GM19023 (cell line): Measurements from ENCODE around the gene DCUN1D3.
"Not testable (repeated sequence)": the region's sequence is repeated elsewhere in the genome, so short reads cannot be mapped to it uniquely, and the experiment has no call there.

Experiments used
- ATAC-seq: cut with Tn5 transposase; IDR thresholded peaks from one replicate; pipeline ENCODE4 v1.9.1; 2021; ENCODE audit warnings: mild to moderate bottlenecking, moderate library complexity; ENCODE audit not compliant: unreplicated experiment

Gene DCUN1D3

GRCh38 chr16:20866145-20866772, 33.9 kb downstream of the DCUN1D3 start:
- ATAC-seq = peak; percentile 17

DNA sequence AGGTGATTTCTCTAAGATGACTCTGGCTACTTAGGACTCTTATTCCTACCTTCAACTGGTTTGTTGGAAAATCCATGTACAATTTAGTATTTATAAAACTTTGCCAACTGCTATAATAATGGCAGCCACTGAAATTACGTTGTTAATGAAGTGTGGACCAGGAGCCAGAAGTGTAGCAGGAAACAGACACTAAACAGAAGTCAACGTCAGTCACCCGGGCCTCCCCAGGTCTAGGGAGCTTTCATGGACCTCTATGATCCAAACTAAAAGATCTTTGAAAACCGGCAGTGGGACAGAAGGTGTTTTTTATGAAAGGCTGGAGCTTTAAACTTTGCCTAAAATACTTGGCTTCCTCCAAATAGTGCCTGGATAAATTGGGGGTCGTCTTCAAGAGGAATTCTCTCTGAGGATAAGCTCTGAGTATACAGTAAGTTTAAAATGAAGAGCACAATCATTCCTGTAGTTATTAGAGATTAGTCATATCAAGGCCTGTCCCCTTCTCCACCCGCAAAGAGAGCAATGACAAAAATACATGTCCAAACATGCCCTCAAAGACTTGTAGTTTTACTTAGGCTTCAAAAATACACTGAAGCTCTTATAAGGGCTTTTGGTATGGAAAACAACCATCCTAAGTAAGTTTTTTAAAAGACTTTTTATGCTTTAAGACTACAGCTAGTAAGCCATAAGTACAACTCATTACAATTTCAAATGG, 34.6 kb downstream of the DCUN1D3 start:
- ATAC-seq = peak; percentile 72

- ATAC-seq = not testable (repeated sequence)
Measured at GRCh38 chr16:20864376-20864775, 35.8 kb downstream of the DCUN1D3 start.

- ATAC-seq = no peak
Measured at GRCh38 chr16:20862162-20862960, 37.8 kb downstream of the DCUN1D3 start.

DNA sequence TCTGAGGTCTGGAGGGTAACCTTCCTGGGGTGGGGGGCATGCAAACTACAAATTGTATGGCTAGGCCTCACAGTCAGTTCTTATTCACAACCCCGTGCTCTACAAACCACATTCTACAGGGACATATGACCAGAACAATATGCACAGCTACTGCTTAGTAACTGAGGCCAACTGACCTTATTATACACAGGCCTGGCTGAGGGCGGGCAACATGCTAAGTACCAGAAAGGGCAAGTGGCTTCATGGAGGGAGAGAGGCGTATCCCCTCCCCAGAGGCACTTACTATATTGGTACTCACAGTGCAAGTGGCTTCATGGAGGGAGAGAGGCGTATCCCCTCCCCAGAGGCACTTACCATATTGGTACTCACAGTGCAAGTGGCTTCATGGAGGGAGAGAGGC, 39.2 kb downstream of the DCUN1D3 start:
- ATAC-seq = not testable (repeated sequence)

DNA sequence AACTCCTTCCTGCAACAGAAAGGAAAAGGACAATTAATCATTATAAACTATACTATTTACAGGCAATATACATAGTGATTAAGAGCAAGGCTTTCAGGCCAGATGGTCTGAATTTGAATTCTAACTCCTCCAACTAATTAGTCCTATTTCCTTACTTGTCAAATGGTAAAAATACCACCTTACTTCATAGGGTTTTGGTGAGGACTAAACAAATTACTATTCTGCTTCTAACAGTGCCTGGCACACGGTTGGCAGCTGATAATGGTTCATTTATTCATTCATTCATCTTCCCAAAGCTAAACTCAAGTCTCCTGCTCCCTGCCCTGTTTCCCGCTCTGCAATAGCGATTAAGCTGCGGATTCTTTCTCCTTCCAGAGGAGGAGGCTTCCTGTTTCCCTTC, 39.8 kb downstream of the DCUN1D3 start:
- ATAC-seq = no peak

DNA sequence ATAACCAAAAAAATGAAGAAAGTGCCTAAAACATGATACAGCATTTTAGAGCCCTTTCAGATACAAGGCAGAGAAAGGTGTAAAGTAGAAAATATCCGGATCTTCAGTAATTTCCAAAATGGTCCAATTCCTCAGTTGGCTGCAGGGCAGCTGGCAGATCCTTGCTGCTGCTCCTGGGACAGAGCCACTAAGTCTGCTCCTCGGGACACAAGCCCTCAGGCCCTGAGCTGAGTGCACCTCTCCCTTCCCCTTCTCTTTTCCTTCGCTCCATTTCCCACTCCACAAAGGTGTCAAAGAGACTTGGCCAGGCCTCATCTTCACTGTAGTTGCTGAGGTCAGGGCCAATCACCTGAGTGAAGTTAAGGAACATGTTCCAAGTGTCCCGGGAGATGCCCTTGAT, 40.5 kb downstream of the DCUN1D3 start:
- no peak for ATAC-seq

DNA sequence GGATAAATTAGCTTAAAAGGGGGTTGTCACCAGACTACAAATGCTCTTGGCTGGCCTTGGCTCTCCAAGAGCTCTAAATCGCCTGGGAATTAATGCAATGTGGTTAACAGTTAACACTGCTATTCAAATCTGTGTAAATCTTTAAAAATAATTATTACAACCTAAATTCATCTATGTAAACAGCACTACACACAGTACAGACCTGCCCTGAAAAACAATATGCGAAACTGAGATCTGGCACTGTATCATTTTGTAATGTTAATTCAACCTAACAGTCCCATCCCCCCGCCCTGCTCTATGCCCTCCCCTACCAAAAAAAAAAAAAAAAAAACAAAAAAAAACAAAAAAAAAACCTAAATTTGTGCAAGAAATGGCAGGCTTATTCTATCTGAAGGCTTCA, 40.9 kb downstream of the DCUN1D3 start:
- no peak for ATAC-seq

GRCh38 chr16:20857281-20857680, 42.9 kb downstream of the DCUN1D3 start:
- ATAC-seq = no peak

DNA sequence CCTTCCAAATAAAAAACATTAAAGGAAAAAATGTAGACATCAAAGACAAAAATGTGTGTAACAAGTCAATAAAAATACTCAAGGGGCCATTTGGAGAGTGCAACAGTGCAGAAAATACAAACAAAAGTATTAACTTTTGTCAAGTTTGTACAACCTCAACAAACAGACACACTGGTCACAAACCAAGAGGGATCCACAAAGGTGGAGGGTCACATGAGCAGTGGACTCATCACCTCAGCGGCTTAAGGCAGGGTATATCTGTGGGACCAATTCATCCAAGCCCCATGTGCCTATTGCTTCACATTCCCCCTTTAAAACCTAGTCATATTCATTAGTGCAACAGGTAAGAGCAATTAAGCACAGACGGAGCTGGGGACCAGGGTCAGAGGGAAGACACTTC, 45.2 kb downstream of the DCUN1D3 start:
- no peak for ATAC-seq

DNA sequence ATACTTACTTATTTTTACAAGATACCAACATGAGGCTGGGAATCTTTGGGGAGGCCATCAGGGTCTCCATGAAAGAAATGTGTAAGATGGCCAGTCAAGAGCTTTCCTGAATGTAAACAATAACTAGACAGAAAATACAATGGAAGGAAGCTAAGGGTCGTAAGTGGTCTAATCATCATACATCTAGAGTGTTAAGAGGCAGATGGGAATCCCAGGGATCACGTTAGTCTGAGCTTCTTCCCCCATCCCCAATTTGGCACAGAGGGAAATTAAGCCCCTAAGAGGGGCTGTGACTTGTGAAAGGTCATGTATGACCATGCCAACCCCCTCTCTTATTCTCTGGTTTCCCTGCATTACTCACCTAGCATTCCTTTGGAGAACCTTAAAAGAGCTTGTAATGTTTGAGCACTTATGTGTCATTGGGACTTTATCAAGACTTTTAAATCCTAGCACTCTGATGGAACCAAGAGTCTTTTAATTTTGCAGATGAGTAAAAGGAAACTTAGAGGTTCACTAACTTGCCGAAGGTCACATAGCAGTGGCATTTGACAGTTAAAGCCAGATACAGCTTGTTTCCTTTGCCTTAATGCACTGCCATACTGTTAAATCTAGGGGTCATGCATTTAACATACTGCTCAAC, 46.1 kb downstream of the DCUN1D3 start:
- no peak for ATAC-seq

DNA sequence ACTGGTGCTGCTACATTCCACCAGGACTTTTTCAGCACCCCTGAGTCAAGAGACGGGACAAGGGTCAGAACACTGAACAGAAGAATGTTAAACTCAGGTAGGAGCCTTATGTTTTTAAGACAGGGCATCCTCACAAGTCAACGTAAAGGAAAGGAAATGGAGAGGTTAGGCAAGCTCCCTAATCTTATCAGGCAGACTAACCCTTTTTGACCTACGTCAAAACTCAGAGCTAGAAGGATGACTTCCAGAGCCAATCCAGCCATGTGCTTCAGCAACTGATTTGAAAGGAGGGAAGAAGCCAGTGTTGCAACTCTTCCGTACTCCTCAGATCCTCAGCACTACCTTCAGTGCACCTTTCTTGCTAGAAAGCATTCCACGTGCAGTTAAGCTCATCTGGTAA, 47.0 kb downstream of the DCUN1D3 start:
- ATAC-seq = no peak

DNA sequence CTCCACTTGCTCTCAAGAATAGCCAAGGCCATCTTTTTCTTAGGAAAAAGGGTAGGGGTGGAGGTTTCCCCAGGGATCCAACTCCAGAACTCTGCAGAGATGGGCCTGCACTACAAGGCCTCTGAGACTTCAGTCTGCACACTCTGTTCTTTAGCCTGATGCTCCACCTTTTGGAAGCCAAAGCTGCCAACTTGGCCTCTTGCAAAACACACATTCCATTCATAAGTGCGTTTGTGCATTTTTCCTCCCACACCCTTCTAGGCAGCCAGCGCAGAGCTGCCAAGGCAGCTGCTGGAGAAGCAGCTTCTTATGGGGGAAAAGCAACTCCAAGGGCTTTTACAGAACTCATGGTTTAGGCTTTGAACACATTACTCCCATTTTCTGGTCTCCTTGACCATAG, 48.6 kb downstream of the DCUN1D3 start:
- no peak for ATAC-seq

GRCh38 chr16:20850981-20851380, 49.2 kb downstream of the DCUN1D3 start:
- ATAC-seq = no peak

DNA sequence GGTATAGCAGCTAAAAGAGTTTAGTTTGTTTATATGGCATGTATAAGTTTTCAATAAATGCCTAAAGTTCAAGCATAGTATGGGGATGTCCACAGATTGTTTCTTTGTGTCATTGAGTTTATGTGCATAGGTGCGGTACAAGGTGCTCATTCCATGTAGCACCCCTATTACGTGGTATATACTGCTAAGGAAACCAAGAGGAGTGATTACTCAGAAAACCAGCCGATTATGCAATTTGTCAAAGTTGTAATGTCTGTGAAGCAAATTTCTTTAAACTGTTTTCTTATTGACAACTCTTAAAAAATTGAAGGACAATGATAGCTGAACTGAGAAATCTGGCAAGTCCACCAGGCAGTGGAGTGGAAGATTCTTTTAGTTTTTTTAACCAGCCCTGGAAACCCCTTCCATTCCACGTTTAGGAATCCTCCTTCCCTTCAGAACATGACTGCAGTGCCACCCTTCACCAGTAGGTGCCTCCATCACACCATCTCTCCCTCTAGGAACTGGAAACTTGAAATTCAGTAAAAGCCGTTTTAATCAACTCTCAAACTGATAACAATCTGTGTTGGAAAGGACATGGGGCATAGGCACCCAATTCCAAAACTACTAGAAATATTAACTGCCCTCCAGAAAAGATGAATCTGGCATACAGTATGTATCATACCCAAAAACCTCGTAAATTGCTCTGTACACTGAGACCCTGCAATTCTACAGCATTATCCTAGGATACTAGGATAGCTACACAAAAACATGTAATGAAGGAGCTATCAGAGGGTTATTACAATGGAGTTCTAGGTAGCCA, 50.4 kb downstream of the DCUN1D3 start:
- no peak for ATAC-seq

DNA sequence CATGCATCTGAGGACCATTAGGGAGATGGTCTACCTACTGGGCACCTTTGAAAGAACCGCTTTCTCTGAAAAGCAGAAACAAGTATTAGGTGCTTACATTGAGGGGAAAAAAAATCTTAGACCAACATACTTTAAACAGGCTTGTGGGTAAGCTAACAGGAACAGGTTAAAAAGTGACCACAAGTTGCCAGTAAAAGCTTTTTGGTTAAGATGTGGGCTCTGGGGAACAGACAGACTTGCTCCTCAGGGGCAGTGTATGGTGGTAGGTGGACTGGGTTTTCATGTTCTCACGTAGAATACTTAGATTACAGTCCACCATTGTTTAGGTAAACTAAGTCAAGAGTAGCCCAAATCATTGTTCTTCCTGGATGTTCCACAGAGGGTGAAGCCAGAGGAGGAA, 52.6 kb downstream of the DCUN1D3 start:
- ATAC-seq = no peak

DNA sequence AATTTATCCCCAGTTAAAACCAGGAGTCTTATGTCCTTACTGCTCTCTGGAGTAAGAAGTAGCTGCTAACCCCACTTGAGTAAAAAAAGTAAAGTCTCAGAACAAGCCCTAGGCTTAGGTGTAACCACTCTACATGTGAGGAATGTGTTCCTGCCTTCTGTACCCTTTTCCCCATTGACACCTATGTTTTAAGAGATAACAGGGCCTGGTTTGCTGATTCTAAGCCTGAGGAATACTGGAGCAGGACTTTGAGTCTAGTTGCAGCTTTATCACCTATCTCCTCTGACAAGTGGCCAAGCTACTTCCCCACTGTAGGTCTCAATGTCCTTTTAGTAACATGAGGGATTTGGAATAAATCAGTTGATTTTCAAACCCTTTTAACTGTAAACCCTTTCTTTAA, 53.6 kb downstream of the DCUN1D3 start:
- ATAC-seq = no peak

GRCh38 chr16:20846030-20846429, 54.1 kb downstream of the DCUN1D3 start:
- ATAC-seq = no peak

GRCh38 chr16:20844588-20844987, 55.6 kb downstream of the DCUN1D3 start:
- no peak for ATAC-seq

DNA sequence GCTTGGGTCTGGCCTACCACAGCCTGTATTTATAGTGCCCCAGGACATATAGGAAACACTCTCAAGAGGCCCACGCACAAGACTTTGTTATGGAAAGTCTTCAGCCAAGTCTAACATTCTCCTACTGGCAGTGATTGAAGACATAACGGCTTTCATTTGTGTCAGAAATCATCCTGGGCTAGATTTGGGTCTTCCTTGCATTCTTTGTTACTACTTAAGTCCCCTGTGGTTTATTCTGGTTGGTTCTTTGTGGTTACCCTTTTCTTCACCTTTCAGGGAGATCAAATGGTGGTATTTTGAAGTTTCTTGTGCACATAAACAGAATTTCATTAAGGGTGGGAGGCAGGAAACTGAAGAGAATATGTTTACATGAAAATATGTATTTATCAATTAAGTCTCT, 56.1 kb downstream of the DCUN1D3 start:
- ATAC-seq = no peak

- ATAC-seq = no peak
Measured at GRCh38 chr16:20839504-20839903, 60.7 kb downstream of the DCUN1D3 start.
